HG02885 (cell line): ENCODE results near the gene PTPRT.

ENCODE experiments used
- ATAC-seq: cut with Tn5 transposase; IDR thresholded peaks from one replicate; pipeline ENCODE4 v1.9.1; 2021; ENCODE audit warnings: mild to moderate bottlenecking; ENCODE audit not compliant: unreplicated experiment, poor library complexity

The PTPRT gene

DNA sequence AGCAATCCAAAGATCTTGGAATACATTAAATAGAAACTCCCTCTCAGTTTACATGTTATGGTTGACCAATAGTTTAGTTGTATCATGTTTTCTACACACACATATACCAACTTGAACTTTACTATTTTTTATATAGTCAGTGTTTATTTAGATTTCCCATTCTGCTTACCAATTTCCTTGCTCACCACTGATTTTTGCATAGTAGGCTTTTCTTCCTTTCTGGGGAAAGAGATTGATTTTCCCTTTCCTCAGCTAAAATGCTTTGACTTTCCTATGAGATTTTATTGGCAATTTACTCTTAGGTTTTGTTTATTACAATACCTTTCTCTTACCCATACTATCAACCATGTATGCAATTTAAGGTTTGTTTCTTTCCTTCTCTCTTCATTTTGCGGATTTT lies 665.6 kb downstream of the PTPRT start:
- no peak for ATAC-seq

DNA sequence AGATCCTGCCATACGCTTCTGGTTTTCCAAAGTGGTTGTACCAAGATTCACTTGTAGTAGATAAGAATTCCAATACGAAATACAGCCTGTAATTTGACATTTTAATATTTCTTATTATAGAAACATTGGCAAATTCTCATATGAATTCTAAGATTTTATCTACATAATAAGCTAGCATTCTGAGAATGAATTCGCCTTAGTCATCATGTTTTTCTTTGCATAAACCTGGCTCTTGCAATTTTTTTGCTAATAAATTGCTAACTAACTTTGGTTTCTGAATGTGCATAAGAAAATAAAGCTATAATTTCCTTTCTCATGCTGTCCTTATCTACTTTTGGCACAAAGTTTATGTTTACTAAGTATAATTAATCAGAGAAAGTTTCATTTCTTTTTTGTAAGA lies 673.0 kb downstream of the PTPRT start:
- ATAC-seq = no peak

DNA sequence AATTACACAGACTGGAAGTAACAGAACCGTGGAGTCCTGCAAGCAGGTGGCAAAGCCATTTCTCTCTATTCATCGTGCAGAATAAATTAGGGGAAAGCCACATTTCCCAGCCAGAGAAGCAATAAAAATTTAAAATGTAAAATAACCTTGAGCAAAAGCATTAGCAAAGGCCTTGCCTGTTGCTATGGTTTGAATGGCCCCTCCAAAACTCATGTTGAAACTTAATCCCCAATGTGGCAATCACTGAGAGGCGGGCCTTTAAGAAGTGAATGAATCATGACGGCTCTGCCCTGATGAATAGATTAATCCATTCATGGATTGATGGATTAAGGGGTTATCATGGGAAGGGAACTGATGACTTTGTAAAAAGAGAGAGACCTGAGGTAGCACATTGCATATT lies 679.0 kb downstream of the PTPRT start:
- ATAC-seq = no peak

DNA sequence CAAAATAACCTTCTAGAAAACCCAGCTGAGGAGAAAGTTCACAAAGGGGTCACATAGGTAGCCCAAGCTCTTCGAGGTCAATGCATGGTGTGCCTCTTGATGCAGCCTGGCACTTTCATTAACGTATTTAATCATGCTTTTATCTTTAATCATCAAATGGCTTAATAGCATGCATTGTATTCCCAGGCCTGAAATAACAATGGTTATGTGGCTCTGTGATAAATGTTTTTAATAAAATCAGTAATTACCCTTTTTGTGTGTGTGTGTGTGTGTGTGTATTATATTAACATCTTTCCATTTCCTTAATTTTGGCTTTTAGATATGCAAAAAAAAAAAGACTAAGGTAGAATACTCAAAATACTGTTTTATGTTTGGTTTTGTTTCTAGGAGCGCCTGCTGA lies 681.8 kb downstream of the PTPRT start:
- no peak for ATAC-seq

DNA sequence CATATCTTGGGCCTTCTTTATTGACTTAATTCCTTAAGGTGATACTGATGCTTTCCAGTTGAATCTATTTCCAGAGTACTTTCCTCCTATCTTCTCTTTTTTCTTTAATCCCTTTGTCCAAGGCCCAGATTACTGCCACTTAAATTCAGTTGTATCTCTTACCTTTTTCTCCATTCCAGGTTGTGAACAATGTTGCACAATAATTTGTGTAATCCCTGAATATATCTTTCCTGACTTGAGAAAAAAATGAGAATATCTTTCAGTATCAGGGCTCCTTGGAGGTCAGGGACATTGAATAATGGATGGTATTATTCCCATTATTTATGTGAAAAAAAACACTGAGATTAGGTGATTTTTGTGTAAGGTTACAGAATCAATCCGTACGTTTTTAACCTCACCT lies 683.3 kb downstream of the PTPRT start:
- ATAC-seq = no peak

DNA sequence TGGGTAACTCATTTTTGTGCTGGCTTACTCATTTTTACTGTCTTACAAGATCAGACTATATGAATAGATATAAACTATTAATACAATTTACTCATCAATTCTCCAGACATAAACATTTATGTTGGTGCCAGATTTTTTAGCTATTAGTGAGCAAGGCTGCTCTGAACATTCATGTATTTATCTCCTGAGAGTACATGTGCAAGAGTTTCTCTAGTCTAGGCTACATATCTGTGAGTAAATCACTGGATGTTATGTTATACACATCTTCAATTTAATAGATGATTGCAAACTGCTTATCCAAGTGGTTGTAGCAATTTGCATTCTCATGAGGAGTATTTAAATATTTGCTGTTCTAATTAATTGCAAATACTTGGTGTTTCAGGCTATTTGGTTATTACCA lies 687.1 kb downstream of the PTPRT start:
- ATAC-seq = no peak

DNA sequence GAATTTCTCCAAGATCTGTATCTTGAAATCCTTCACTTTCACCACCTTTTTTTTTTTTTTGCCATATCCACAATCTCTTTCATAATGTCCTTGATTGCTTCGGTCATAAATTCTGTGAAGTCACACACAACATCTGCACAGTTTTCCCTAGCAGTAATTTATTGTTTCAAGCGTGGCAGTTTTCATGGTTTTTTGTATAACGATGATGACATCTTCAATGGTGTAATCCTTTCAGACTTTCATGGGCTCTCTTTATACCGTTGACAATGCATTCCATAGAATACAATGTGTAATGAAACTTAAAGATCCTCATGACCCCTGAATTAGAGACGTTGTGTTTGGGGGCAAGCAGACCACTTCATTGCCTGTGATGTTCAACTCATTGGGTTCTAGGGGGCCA lies 693.1 kb downstream of the PTPRT start:
- no peak for ATAC-seq

DNA sequence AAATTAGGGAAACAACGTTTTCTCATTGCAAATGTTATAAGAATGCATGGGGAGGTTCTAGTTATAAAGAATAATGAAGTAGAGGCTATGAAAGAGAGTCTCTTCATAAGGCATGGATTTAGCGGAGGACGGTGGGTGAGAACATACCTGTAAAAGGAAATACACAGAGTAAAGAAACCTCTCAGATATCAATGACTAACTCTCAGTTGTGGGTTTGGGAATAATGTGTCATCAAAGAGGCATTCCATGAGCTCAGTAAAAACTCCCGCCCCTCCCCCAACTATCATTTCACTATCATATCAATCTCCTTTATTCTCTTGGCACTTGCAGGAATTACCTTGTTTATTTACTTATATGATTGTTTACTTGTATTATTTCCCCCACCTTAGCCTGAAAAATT lies 695.4 kb downstream of the PTPRT start:
- ATAC-seq = no peak

DNA sequence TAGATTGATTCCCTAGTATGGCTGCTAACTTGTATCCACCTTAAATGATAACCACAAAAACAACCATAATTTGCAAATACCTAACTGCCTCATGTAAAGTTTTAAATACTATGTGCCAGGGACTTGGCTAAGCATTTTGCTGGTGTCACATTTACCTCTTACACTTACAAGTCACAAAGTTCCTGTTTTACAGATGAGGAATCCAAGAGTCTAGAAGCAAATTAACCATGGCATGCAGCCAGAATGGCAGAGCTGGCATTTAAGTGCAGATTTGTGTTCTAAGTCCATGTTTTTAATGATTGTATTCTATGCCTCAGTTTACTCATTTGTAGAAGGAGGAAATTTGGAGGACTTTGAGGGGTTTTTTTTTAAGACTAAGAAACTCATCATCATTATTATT lies 696.7 kb downstream of the PTPRT start:
- ATAC-seq = no peak

DNA sequence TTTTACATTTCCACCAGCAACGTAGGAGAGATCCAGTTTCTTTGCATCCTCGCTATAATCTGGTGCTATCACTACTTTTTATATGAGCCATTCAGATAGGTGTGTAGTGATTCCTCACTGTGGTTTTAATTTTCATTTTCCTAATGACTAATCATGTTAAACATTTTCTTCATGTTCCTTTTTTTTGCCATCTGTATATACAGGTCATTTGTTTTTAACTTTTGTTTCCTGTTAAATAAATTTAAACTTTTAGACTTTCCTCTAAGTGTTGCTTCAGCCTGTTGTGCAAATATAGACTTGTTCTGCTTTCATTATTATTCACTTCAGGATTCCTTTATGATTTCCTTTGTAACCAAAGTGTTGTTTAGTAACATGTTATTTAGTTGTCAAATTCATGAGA lies 697.4 kb downstream of the PTPRT start:
- ATAC-seq = no peak

DNA sequence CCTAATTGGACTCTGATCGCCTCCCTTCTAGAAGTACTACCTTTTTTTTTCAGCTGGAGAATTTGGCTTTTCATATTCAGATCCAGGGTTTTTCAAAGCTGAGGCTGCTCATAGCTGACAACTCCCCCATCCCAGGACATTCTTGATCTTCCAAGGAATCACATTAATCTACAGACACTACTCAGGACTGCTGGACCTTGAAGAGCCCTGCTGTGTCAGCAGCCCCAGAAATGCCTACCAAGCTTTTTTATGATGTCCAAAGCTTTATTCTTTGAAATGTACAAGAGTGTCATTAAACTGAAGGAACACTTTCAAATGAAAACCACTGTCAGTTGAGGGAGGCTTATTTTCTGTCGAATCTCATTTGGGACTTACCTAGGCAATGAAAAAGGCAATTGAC lies 704.1 kb downstream of the PTPRT start:
- no peak for ATAC-seq

DNA sequence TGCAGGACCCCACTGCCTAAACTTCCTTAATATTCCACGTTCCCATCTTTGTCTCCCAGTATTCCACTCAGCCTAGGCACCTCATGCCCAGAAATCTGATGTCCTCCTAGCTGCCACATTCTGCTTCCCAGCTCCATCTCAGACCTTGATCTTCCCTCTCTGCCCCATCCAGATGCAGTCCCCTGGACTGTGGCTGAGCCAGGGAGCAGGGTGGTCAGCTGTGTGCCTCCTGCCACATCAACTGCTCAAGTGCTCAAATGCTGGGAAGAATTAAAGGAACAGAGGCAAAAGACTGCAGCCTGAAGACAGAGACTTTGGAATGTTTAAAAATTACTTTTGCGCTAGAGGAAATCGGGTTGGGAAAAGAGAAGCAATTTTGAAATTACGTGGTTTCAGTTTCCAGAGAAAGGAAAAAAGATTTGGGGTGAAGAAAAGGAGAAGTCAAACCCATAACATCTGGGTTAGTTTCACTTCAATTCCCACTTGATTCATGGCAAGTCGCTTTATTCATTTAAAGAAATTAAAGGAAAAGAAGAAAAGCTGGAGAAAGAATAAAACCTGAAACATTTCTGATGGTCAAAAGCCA lies 704.8 kb downstream of the PTPRT start:
- ATAC-seq = no peak

DNA sequence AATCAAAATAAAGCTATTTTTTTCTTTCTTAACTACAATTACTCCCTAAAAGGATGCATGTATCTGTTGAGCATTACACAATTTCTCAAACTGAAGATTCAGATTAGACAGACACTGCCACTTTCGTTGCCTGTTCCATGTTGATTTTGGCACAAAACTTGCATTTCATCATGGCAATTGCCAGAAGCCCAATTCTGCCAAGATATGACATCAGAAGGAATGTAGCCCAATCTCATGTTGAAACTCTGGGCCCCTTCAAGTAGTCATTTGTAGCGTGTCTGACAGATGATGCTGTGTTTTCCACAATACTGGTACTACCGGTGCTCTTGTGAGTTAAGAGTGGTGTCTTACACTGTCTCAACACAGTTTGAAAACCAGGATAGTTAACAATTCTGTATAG lies 705.4 kb downstream of the PTPRT start:
- no peak for ATAC-seq

DNA sequence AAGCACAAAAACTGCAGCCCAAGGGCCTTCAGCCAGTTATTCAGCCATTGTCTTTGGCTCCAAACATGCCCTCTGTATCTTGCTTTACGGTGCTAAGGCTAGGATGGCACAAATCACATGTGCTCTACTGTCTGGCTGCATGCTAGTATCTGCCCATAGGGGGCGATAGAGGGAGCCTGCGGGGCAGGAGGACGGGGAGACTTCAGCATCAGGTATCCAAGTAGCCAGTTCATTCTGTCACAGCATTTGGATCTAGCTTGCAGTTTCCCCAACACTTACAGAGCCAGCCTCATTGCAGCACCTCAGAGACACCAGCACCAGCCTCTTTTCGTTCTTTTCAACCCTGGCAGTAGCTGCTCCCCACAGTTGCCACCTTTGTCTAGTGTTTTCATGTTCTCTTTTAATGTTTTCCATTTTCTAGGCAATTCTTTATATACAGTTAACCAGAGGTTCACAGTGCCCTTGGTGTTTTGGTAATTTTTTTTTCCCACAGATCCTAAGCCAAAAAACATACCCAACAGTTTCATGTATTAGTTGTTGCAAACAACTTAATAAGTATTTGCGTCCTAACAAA lies 705.9 kb downstream of the PTPRT start:
- no peak for ATAC-seq

DNA sequence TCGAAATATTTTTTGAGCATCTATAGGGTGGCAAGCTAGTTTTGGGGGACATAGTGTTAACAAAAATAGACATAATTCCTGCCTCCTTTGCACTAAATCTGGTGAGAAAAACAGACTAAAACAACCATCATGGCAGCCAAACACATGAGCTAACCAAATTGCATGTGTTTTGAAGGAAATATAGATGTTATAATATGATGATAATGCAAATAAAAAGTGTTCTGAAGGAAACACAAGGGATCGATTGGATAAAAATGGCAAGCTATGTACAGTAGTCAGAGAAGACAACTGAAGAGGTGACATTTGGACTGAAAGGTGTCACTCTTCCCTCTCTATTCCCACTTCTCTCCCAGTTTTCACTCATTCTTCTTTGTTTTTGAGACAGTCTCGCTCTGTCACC lies 706.9 kb downstream of the PTPRT start:
- no peak for ATAC-seq

DNA sequence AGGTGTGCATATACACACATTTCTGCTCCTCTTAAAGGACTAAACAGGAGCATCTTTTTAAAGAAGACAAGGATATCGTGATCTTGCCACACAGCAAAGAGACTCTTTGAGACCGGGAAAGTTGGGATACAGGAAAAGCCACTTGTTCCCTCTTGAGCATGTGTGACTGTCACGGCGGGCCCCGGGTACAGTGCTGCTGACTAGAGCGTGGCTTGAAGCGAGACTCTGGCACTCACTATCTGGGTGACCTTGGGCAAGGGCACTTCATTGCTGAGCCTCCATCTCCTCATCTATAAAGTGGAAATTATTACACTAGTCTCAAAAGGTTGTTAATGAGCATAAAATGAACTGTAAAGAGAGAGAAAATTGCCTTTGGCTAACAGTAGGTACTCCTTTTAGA lies 713.9 kb downstream of the PTPRT start:
- ATAC-seq = no peak

DNA sequence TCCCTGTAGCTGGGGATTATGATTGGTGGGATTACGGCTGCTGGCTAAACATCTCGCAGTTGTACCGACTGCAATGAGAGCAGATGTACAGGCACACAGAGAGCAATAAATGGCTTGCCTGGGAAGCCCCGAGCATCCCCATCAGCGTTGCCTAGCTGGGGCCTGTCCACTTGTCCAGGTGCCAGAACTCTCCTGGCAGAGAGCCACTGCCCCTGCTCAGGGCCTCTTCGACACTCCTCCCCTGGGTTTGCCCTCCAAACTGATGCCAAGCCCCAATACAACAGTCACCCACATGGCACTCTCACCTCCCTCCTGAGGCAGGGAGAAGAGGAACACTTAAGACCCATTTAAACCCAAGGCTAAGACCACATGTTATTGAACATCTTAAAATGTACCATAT lies 715.1 kb downstream of the PTPRT start:
- no peak for ATAC-seq

DNA sequence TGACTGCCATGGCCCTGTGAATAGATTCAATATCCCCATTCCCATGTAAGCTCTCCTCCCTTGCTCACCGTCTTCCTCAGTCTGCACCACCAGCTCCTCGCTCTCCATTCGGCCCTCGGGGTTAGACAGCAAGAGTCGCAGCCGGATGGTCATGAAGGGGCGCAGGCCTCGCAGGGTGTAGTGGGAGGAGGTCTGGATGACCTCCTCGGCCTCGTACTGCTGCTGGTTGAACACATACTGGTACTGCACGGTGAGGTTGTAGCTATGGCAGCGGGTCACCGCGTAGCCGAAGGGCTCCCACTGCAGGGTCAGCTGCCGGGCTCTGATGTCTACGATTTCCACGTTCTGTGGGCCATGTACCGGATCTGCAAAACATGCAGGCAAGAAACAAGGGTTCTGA lies 717.5 kb downstream of the PTPRT start:
- ATAC-seq = no peak

DNA sequence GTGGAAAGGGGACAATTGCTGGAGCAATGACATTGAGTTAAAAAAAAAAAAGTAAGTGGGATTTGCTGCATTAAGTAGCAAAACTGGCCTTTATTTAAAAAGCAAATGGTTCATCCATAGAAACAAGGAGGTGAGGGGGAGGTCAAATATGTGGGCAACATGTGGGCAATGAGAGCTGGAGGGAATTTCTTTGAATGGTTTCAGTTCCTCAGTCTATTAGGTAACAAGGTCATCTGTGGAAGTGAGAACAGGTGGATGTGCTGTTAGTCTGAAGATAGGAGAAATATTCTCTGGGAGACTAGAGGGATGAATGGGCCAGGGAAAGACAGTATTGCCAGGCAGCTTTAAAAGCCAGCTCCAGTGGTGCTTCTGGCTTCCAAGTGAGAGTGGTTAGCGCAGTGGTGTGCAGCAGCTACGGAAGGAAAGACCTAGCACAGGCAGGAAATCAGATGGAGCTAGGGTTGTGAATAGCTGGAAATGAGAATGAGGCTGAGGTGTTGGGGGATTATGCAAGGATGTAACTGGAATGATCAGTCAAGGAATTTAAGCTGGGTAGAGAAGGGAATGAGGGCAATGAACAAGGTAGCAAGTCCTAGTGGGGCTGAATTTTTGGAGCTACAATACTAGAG lies 727.6 kb downstream of the PTPRT start:
- ATAC-seq = peak; percentile 50

DNA sequence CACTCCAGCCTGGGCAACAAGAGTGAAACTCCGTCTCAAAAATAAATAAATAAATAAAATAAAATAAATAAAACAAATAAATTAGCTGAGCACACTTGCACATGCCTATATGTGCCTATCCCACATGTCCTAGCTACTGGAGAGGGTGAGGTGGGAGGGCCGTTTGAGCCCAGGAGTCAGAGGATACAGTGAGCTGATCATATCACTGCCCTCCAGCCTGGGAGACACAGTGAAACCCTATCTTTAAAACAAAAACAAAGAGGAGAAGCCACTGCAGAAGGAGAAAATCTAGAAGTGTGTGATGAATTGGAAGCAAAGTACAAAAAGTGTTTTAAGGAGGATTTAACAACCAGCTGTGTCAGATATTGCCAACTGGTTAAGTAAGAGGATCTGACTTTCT lies 728.4 kb downstream of the PTPRT start:
- no peak for ATAC-seq

DNA sequence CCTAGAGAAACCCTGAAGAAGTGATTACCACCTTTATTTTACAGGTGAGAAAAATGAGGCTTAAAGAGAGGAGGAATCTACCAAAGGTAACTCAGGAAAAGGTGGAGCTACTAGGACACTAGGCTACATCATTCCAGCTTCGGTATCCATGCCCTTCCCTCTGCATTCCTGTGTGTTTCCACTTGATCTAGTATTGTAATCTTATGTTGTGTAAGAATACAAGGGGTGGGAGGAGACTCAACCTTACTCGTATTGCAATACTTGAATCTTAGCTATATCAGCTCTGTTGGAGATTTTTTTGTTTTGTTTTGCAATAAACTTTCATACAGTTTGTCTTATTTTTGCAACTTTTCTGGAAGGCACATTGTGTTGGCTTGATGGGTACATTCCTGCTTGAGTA lies 742.4 kb downstream of the PTPRT start:
- no peak for ATAC-seq

DNA sequence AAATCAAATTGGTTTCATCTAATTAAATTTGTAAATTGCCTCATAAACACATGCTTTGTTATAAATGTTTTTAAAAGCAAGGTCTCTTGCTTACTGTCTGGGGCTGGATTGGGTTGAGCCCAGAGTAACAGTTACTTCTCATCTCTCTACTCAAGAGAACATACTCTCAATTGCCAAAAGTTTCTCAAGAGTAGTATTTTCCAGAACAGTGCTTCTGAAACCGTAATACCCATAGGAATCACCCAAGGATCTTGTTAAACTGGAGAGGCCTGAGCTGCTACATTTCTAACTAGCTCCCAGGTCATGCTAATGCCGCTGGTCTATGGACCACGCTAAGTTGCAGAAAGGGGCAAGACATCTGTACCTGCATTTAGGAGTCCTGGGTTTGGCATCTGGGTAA lies 744.9 kb downstream of the PTPRT start:
- ATAC-seq = no peak
